ENCODE data around the gene SDC3.

- TF ChIP-seq YY1 (IDR thresholded peaks at IDR 0.05; ENCODE audit: low read depth) (no peak), REST (IDR thresholded peaks at IDR 0.05; ENCODE audit: low read depth) (no peak), FOXM1 (IDR thresholded peaks at IDR 0.05; ENCODE audit: borderline replicate concordance, low read depth) (no peak), RAD21 (IDR thresholded peaks at IDR 0.05; ENCODE audit: low read depth) (no peak), EP300 (IDR thresholded peaks at IDR 0.05; ENCODE audit: borderline replicate concordance) (no peak), TCF12 (IDR thresholded peaks at IDR 0.05; ENCODE audit: low read depth) (no peak), CREB1 (IDR thresholded peaks at IDR 0.05; ENCODE audit: low read depth) (no peak), NFIC (IDR thresholded peaks at IDR 0.05) (no peak), USF1 (IDR thresholded peaks at IDR 0.05) (no peak), CEBPB (IDR thresholded peaks at IDR 0.05) (no peak), EGR1 (IDR thresholded peaks at IDR 0.05) (no peak), MAX (IDR thresholded peaks at IDR 0.05) (no peak), TAF1 (IDR thresholded peaks at IDR 0.05; ENCODE audit: low read depth) (no peak), ZBTB7A (IDR thresholded peaks at IDR 0.05; ENCODE audit: low read depth) (no peak)
Measured at GRCh38 chr1:30848130-30848529, 60.4 kb downstream of the SDC3 start.

Data from Ishikawa (cell line).